Activated CD4-positive, alpha-beta T cell treated with anti-CD3 and anti-CD28 coated beads, Interleukin-10, Interleukin-2, amounts not matched to agents 100 ng/mL and 50 ng/mL, durations not matched to agents 16 hours and 8 hours (primary cell): ENCODE results near the gene PARP14.
"Not testable (repeated sequence)": the region's sequence is repeated elsewhere in the genome, so short reads cannot be mapped to it uniquely, and the experiment has no call there.

Experiments
- DNase-seq: peaks from one replicate; pipeline ENCODE4 v3.0.0-alpha.2; 2020

PARP14 gene

GRCh38 chr3:122680475-122681283, at the start of gene PARP14:
PARP14 (plus strand) TSS chr3:122680839; CDS start chr3:122680884, 45 bp downstream.
- peak; percentile 79 for DNase-seq

GRCh38 chr3:122635789-122636188, 44.9 kb upstream of the PARP14 start:
- DNase-seq = no peak

GRCh38 chr3:122636697-122637096, 43.9 kb upstream of the PARP14 start:
- DNase-seq = no peak

- DNase-seq = no peak
These were observed 40.1 kb upstream of the PARP14 start for GRCh38 chr3:122640437-122640999.

- DNase-seq = peak; percentile 51
These were observed 37.7 kb upstream of the PARP14 start for GRCh38 chr3:122642935-122643334.

- DNase-seq = peak; percentile 41
These were observed 34.3 kb upstream of the PARP14 start for GRCh38 chr3:122646146-122646988.

- not testable (repeated sequence) for DNase-seq
These were observed 29.3 kb upstream of the PARP14 start for GRCh38 chr3:122651233-122651907.

GRCh38 chr3:122651962-122652361, 28.7 kb upstream of the PARP14 start:
- DNase-seq = not testable (repeated sequence)

GRCh38 chr3:122658336-122658735, 22.3 kb upstream of the PARP14 start:
- not testable (repeated sequence) for DNase-seq

GRCh38 chr3:122660297-122660974, 20.2 kb upstream of the PARP14 start:
- DNase-seq = no peak

- DNase-seq = peak; percentile 71
These were observed 19.0 kb upstream of the PARP14 start for GRCh38 chr3:122661633-122662032.

- no peak for DNase-seq
These were observed 18.1 kb upstream of the PARP14 start for GRCh38 chr3:122662505-122662904.

- DNase-seq = no peak
These were observed 15.3 kb upstream of the PARP14 start for GRCh38 chr3:122665226-122665786.

- DNase-seq = no peak
These were observed 14.8 kb upstream of the PARP14 start for GRCh38 chr3:122665881-122666280.

- peak; percentile 79 for DNase-seq
These were observed 11.5 kb upstream of the PARP14 start for GRCh38 chr3:122668930-122669730.

GRCh38 chr3:122671553-122671952, 9.1 kb upstream of the PARP14 start:
- DNase-seq = no peak

GRCh38 chr3:122674339-122674738, 6.3 kb upstream of the PARP14 start:
- no peak for DNase-seq

GRCh38 chr3:122676759-122677158, 3.9 kb upstream of the PARP14 start:
- DNase-seq = no peak

- no peak for DNase-seq
These were observed 3.4 kb upstream of the PARP14 start for GRCh38 chr3:122677216-122677615.

- no peak for DNase-seq
These were observed 2.1 kb upstream of the PARP14 start for GRCh38 chr3:122678506-122678905.
